Natural killer cell treated with Interleukin-12 subunit alpha and Interleukin-12 subunit beta and Interleukin-15 and Interleukin-18, amount 100 ng/mL, for 72 hours (primary cell): ENCODE results near the gene EPB41L4B. TPM values are rescaled to one million over a fixed set of nuclear protein-coding genes. Genes with fewer than 3 reads are reported as not detected.

Experiments used
- ATAC-seq, 2 donors: fragments of 150-1000 bp; cut with Tn5 transposase in 1 of 2; sonication (Bioruptor Pico), chemical (Tn5 transposase) in 1 of 2; 2 replicates each; pipeline ENCODE4 v1.10.0; 2021
- DNase-seq: peaks from one replicate; pipeline ENCODE4 v3.0.0; 2022; ENCODE audit warnings: low spot score
- H3K27ac Mint-ChIP-seq, 2 donors: 1 replicate in 1 of 2; 2 replicates in 1 of 2; pipeline ENCODE4 v1.8.0; 2022; ENCODE audit warnings: mixed read lengths in 2 of 2, mild to moderate bottlenecking in 1 of 2, moderate library complexity in 1 of 2
- H3K27me3 Mint-ChIP-seq, 2 donors: 1 replicate in 1 of 2; 2 replicates in 1 of 2; pipeline ENCODE4 v1.8.0; 2022; ENCODE audit warnings: mixed read lengths in 2 of 2
- H3K36me3 Mint-ChIP-seq: one replicate; pipeline ENCODE4 v1.8.0; 2022; ENCODE audit warnings: mixed read lengths
- H3K4me1 Mint-ChIP-seq, 2 donors: 1 replicate in 1 of 2; 2 replicates in 1 of 2; pipeline ENCODE4 v1.8.0; 2022; ENCODE audit warnings: low read depth in 2 of 2, mixed read lengths in 2 of 2, mild to moderate bottlenecking in 1 of 2
- H3K4me3 Mint-ChIP-seq: one replicate; pipeline ENCODE4 v1.8.0; 2022; ENCODE audit warnings: mixed read lengths
- H3K9me3 Mint-ChIP-seq: 2 replicates; pipeline ENCODE4 v1.8.0; 2022; ENCODE audit warnings: mixed read lengths
- total RNA-seq, 2 donors: library from RNA; stranded (reverse); gene quantifications; one replicate each; pipeline ENCODE4 v1.2.3, GENCODE V29; 2022

EPB41L4B gene
- total RNA-seq, 2 donors from 2014 or later, result 0.14 TPM; not detected in 1

- ATAC-seq (no peak), DNase-seq (no peak)
- H3K9me3 Mint-ChIP-seq, result no peaks in the 10 kb centered on the region
- no peaks in the 10 kb centered on the region for H3K4me1 Mint-ChIP-seq
- H3K27me3 Mint-ChIP-seq, result peaks cover 8 to 22% of the 10 kb centered on the region in 2 donors
- no peak overlapping the region for H3K27ac Mint-ChIP-seq
- no peak overlapping the region for H3K4me3 Mint-ChIP-seq
- H3K36me3 Mint-ChIP-seq, result no peaks in the 10 kb centered on the region
Measured at GRCh38 chr9:109198736-109199382, 122.0 kb downstream of the EPB41L4B start.

GRCh38 chr9:109193974-109194556 lies 126.8 kb downstream of the EPB41L4B start:
- H3K4me1 Mint-ChIP-seq, result no peaks in the 10 kb centered on the region
- no peaks in the 10 kb centered on the region for H3K9me3 Mint-ChIP-seq
- DNase-seq (no peak), ATAC-seq (no peak)
- H3K27ac Mint-ChIP-seq, result no peak overlapping the region
- no peaks in the 10 kb centered on the region for H3K36me3 Mint-ChIP-seq
- no peak overlapping the region for H3K4me3 Mint-ChIP-seq
- peaks cover 6 to 12% of the 10 kb centered on the region in 2 donors for H3K27me3 Mint-ChIP-seq

- peaks cover 3 to 9% of the 10 kb centered on the region in 2 donors for H3K27me3 Mint-ChIP-seq
- ATAC-seq (peak in 1 of 2 donors; percentile 11), DNase-seq (no peak)
- no peaks in the 10 kb centered on the region for H3K4me1 Mint-ChIP-seq
- H3K4me3 Mint-ChIP-seq, result no peak overlapping the region
- H3K36me3 Mint-ChIP-seq, result no peaks in the 10 kb centered on the region
- no peaks in the 10 kb centered on the region for H3K9me3 Mint-ChIP-seq
- no peak overlapping the region for H3K27ac Mint-ChIP-seq
Measured at GRCh38 chr9:109192732-109193361, 128.0 kb downstream of the EPB41L4B start.

- DNase-seq (no peak), ATAC-seq (no peak)
- H3K27me3 Mint-ChIP-seq, result peaks cover 7 to 9% of the 10 kb centered on the region in 2 donors
- no peaks in the 10 kb centered on the region for H3K9me3 Mint-ChIP-seq
- H3K27ac Mint-ChIP-seq, result no peak overlapping the region
- no peak overlapping the region for H3K4me3 Mint-ChIP-seq
- H3K36me3 Mint-ChIP-seq, result no peaks in the 10 kb centered on the region
- H3K4me1 Mint-ChIP-seq, result no peaks in the 10 kb centered on the region
Measured at GRCh38 chr9:109191746-109192145, 129.1 kb downstream of the EPB41L4B start.

GRCh38 chr9:109190151-109190550 lies 130.7 kb downstream of the EPB41L4B start:
- no peak overlapping the region for H3K4me3 Mint-ChIP-seq

GRCh38 chr9:109186857-109187520 lies 133.9 kb downstream of the EPB41L4B start:
- no peak for ATAC-seq
- H3K36me3 Mint-ChIP-seq, result no peaks in the 10 kb centered on the region
- no peak overlapping the region for H3K27ac Mint-ChIP-seq
- no peak for DNase-seq
- H3K9me3 Mint-ChIP-seq, result no peaks in the 10 kb centered on the region
- H3K4me3 Mint-ChIP-seq, result no peak overlapping the region
- H3K4me1 Mint-ChIP-seq, result no peaks in the 10 kb centered on the region
- H3K27me3 Mint-ChIP-seq, result peaks cover 0 to 4% of the 10 kb centered on the region in 2 donors

More at GRCh38 chr9:109190151-109190550, 130.7 kb downstream of the EPB41L4B start:
- no peak for ATAC-seq
- no peaks in the 10 kb centered on the region for H3K9me3 Mint-ChIP-seq
- no peak for DNase-seq
- peaks cover 7 to 9% of the 10 kb centered on the region in 2 donors for H3K27me3 Mint-ChIP-seq
- H3K27ac Mint-ChIP-seq, result no peak overlapping the region
- no peaks in the 10 kb centered on the region for H3K36me3 Mint-ChIP-seq
- H3K4me1 Mint-ChIP-seq, result no peaks in the 10 kb centered on the region

- Mint-ChIP-seq H3K27me3 (peaks cover 8 to 16% of the 10 kb centered on the region in 2 donors), H3K4me1 (no peaks in the 10 kb centered on the region), H3K4me3 (no peak overlapping the region), H3K27ac (no peak overlapping the region), H3K9me3 (no peaks in the 10 kb centered on the region), H3K36me3 (no peaks in the 10 kb centered on the region)
- no peak for DNase-seq
- no peak for ATAC-seq
Measured at GRCh38 chr9:109182940-109183798, 137.7 kb downstream of the EPB41L4B start.

- H3K36me3 Mint-ChIP-seq, result no peaks in the 10 kb centered on the region
- no peak overlapping the region for H3K4me3 Mint-ChIP-seq
- no peak overlapping the region for H3K27ac Mint-ChIP-seq
- H3K4me1 Mint-ChIP-seq, result no peaks in the 10 kb centered on the region
- H3K9me3 Mint-ChIP-seq, result no peaks in the 10 kb centered on the region
- ATAC-seq, result no peak
- peaks cover 8 to 16% of the 10 kb centered on the region in 2 donors for H3K27me3 Mint-ChIP-seq
- no peak for DNase-seq
Measured at GRCh38 chr9:109182550-109182939, 138.3 kb downstream of the EPB41L4B start.

- Mint-ChIP-seq H3K4me3 (no peak overlapping the region), H3K9me3 (no peaks in the 10 kb centered on the region), H3K27me3 (peaks cover 4 to 16% of the 10 kb centered on the region in 2 donors), H3K36me3 (no peaks in the 10 kb centered on the region), H3K27ac (no peak overlapping the region), H3K4me1 (no peaks in the 10 kb centered on the region)
- ATAC-seq (peak; percentile 4 to 41), DNase-seq (no peak)
Measured at GRCh38 chr9:109181284-109181683, 139.6 kb downstream of the EPB41L4B start.

GRCh38 chr9:109179801-109180523 lies 140.9 kb downstream of the EPB41L4B start:
- Mint-ChIP-seq H3K27ac (no peak overlapping the region), H3K9me3 (no peaks in the 10 kb centered on the region), H3K27me3 (peaks cover 4 to 16% of the 10 kb centered on the region in 2 donors), H3K4me1 (no peaks in the 10 kb centered on the region), H3K36me3 (no peaks in the 10 kb centered on the region), H3K4me3 (no peak overlapping the region)
- ATAC-seq (no peak), DNase-seq (no peak)

GRCh38 chr9:109176963-109177362 lies 143.9 kb downstream of the EPB41L4B start:
- H3K27me3 Mint-ChIP-seq, result peaks cover 10 to 20% of the 10 kb centered on the region in 2 donors
- no peak for DNase-seq
- H3K36me3 Mint-ChIP-seq, result no peaks in the 10 kb centered on the region
- ATAC-seq, result no peak
- no peaks in the 10 kb centered on the region for H3K9me3 Mint-ChIP-seq
- H3K4me1 Mint-ChIP-seq, result no peaks in the 10 kb centered on the region
- no peak overlapping the region for H3K4me3 Mint-ChIP-seq
- H3K27ac Mint-ChIP-seq, result no peak overlapping the region

- Mint-ChIP-seq H3K4me3 (no peak overlapping the region), H3K4me1 (no peaks in the 10 kb centered on the region), H3K9me3 (no peaks in the 10 kb centered on the region), H3K36me3 (no peaks in the 10 kb centered on the region), H3K27me3 (peaks cover 14 to 25% of the 10 kb centered on the region in 2 donors), H3K27ac (no peak overlapping the region)
- no peak for DNase-seq
- no peak for ATAC-seq
Measured at GRCh38 chr9:109176386-109176785, 144.5 kb downstream of the EPB41L4B start.

GRCh38 chr9:109172935-109173334 lies 147.9 kb downstream of the EPB41L4B start:
- Mint-ChIP-seq H3K27me3 (peaks cover 20 to 21% of the 10 kb centered on the region in 2 donors), H3K36me3 (no peaks in the 10 kb centered on the region), H3K27ac (no peak overlapping the region), H3K4me3 (no peak overlapping the region), H3K9me3 (no peaks in the 10 kb centered on the region), H3K4me1 (no peaks in the 10 kb centered on the region)
- no peak for ATAC-seq
- no peak for DNase-seq
